HL-60/S4 treated with retinoic acid at 250 ng/mL for 4 days and 3 days (cell line): Measurements from ENCODE around the gene E2F1.

ENCODE experiments used
- in situ Hi-C: fragments of 300-500 bp; cut with MboI; formaldehyde crosslinking; loops from 2 replicates; pipeline ENCODE4 v1.7.0; 2022; ENCODE audit warnings: low sequenced_read_pairs

E2F1 gene

DNA sequence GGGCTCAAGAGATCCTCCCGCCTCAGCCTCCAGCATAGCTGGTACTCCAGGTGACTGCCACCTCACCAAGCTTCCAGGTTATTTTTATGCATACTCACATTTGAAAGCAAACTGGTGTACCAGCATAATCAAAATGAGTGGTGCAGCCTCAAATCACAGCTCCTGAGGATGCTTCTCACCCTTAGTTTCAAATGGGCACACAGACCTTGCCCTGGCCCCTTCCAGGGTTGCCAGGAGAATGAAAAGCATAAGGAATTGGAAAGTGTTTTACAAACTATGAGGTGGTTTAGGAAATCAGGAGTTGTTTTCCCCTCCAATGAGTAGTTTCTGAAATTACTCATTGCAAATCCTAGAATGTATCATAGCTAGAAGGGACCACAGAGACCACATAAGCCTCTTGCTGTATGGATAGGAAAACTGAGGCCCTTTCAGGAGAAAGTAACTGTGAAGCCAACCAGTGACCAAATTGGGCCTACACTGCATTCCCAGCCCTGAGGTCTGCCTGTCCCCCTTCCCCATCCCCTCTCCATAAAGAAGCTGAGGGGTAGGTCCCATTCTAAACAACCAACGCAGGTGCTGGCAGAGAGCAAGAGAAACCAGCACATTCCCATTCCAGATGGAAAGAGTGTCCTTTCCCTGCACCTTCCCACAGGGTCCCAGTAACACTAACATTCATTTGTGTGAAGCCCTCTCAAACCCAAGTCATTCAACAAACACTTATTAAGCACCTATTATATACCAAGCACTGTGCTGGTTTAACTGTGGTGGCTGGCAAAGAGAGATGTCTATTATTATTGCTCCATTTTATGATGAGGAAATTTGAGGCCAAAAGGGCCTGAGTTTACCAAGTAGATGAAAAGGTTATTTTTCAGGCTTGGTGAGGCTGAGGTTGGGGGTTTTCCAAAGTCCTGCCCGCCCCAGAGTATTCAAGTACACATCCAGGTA is 2.1 kb upstream of the E2F1 start:
- in situ Hi-C loops = no loop called here

DNA sequence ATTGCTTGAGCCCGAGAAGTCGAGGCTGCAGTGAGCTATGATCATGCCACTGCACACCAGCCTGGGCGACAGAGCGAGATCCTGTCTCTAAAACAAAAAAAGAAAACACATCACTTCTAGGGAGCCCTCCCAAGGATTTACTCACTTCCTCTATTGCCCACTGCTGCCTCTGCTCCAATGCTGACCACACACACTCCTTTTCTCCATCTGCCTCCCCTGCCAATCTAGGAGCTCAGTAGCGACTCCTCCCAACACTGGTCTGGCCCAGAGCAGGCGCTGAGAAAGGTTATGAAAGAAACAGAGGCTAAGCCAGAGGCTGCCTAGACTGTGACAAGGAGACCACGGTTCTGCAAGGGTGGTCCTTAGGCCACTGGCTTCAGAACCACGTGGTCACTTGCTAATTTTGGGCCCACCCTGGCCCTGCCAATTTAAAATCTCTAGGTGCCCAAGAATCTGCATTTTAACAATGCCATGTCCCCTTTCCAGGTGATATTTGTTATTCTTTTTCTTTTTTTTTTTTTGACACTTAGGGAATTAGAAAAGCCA is 1.3 kb upstream of the E2F1 start:
- in situ Hi-C loops = no loop called here

DNA sequence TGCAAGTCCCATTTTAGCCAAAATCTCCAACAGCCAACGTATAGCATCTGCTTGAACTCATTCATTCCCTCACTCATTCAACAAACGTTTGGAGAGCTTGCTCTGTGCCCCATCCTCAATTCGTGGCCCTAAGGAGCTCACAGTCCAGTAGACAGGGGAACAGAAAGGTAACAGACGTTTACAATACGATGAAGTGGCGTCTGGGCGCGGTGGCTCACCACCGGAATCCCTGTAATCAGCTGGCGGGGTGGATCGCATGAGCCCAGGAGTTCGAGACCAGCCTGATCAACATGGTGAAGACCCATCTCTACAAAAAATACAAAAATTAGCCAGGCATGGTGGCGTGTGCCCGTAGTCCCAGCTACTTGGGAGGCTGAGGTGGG is 790 bp upstream of the E2F1 start:
- in situ Hi-C loops = no loop called here

DNA sequence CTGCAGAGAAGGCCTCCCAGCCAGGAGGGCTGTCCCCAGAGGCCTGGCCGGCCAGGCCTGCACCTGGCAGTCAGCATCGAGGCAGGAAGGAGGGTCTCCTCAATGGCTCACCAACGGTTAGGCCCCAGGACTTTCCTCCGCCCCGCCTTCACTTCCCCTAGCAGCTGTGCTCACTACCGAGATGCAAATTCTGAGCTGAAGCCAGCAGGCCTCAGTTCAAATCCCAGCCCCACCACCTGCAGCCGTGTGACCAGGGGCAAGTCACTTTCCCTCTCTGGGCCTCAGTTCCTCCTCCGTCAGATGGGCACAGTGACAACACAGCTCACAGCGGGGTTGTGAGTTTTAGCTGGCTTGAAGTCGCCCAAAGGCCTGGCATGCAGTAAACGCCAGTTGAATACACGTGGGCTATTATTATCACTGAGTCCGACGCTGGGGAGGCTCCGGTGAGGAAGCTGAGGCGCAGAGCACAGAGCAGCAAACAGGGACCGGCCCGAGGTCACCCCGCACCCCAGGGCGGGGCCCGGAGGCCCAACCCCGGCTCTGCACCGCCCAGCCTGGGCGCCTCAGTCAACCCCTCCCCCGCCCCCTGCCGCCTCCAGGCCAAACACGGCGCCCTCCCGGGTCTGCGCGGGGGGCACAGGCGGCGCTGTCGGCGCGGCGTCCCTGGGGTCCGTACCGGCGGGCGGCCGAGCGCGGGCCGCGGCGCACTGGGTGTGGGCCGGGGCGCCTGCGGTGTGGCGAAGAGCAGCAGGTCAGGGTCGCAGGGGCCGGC is 671 bp downstream of the E2F1 start:
- in situ Hi-C loops = no loop called here

DNA sequence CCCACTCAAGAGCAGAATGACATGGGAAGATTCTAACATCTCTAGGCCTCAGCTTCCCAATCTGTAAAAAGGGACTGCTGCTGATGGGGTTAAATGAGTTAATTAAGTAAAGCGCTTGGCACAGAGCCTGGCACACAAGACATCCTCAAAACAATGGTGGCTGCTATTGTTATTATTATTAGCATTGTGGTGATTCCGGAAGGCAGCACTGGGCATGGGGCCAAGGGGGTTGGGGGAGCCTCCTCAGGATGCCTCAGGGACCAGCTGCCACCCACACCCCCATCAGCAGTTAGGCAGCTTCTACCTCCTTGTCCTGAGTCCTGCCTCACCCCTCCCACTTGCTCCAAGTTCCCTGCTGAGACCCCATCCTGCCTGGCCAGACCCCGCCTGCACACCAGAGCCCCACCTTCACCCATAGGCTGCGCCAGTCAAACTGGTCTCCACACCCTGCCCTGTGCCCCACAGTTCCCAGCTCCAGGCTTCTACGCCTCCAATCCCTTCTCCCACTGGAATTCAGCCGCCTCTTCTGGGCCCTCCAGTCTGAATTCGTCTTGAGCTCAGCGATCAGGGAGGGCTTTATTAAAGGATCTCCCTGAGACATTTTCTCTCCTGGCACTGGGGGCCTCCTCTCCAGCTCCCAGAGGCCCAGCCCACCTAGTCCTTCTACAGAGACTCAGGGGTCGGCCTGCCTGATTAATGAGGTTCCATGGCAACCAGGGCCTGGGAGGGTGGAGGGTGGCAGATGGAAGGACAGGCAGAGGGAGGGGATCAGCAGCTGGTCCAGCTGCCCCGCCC is 1.5 kb downstream of the E2F1 start:
- in situ Hi-C loops = no loop called here

DNA sequence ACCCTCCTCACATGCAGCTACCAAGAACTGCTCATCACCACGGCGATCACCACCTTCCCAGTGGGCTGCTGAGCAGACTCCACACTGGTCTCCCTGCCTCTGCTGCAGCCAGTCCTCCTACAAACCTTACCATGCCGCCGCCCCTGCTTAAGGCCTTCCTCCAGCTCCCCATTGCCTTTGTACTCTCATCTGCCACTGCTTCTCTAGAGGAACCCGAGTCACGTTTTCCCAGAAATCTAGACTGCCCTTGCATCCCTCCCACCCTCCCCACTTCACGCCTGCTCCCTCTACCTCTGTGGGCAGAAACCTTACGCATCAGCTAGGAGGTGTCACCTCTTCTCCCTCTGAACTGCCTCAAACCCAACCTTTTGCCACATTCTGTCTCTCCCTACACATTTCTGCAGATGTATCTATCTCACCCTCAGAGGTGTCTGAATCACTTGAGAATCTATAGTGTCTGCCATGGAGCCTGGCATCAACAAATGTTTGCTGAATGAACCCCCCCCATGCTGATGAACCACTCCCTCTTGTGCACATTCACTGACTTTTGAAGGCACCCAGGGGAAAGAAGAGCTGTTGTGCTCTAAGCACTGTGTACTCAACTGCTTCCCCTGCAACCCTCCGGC is 4.3 kb downstream of the E2F1 start:
- in situ Hi-C loops = no loop called here

DNA sequence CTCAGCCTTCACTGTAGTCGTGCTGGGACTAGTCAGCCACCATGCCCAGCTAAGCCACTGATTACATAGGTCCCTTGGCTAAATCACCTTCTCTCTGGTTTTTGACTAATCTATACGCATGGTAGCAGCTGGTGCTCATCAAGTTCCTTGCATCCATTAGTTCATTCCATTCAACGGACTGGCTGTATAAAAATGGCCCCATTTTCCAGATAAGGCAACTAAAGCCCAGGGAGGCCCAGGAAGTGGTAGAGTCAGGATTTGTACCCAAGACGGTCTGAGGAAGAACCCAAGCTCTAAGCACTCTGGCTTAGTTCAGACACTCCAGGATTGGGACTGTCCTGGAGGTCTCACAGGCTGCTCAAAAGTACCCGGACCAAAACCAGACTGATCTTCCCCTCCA is 4.9 kb downstream of the E2F1 start:
- in situ Hi-C loops = no loop called here

DNA sequence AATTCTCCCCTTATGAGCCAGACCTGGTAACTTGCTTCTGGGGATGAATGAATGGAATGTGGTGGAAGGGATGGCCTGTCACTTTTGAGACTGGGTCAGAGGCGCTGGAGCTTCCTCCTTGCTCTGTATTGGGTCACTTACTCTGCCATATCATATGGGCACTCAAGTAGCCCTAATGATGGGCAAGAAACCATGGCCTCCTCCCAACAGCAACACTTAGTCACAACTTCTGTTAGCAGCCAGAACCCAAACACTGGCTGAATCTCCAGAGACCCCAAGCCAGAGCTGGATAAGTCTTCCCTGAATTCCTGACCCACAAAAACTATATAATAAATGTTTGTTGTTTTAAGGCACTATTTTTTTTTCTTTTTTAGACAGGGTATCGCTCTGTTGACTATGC is 5.5 kb downstream of the E2F1 start:
- in situ Hi-C loops = no loop called here

DNA sequence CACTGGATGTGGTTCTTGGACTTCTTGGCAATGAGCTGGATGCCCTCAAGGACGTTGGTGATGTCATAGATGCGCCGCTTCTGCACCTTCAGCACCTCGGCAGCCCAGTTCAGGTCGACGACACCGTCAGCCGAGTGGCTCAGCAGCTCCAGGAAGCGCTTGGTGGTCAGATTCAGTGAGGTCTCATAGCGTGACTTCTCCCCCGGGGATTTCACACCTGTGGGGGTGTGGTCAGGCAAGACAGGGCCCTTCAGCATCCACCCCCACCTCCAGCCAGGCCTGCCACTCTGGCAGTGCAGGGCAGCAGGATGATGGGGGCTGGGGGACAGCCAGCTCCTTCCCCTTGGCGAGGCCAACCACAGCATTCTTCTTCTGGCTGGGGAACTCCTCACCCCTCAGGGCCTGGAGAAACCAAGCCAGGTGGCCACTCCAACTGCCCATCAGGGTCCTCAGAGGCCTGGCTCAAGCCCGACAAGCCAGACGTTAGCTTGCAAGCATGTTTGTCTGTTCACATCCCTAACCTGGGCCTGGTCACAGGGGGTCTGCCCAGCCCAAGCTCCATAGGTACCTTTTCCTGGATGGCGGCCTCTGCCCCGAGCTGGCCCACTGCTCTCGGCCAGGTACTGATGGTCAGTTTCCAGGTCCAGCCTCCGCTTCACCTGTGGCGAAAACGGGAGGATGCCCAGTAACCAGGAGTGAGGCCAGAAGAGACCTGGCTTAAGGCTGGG is 6.3 kb downstream of the E2F1 start:
- in situ Hi-C loops = no loop called here

DNA sequence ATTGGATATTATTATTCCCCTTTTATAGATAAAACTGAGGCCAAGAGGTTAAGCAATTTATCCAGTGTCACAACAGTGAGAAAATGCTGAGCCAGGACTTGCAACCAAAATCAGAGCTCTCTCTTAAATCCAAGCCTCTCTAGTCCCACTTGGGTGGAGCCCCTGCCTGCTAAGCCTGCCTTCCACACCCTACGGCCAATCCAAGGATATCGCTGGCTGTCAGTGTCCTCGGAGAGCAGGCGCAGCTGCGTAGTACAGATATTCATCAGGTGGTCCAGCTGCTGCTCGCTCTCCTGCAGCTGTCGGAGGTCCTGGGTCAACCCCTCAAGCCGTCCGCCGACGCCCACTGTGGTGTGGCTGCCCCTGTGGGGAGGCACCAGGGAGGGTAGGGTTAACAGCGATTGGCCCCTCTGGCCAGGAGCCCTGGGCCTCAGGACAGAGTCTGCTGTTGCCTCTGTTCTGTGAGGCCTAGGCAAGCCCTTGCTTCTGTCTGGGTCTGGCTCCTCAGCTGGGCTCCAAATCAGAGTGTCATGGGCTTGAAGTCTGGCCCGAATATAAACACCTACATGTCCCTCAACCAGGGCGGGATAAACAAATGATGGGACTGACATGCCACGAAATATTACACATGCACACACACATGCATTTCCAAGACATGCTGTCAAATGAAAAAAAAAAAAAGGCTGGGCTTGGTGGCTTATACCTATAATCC is 8.0 kb downstream of the E2F1 start:
- in situ Hi-C loops = no loop called here

DNA sequence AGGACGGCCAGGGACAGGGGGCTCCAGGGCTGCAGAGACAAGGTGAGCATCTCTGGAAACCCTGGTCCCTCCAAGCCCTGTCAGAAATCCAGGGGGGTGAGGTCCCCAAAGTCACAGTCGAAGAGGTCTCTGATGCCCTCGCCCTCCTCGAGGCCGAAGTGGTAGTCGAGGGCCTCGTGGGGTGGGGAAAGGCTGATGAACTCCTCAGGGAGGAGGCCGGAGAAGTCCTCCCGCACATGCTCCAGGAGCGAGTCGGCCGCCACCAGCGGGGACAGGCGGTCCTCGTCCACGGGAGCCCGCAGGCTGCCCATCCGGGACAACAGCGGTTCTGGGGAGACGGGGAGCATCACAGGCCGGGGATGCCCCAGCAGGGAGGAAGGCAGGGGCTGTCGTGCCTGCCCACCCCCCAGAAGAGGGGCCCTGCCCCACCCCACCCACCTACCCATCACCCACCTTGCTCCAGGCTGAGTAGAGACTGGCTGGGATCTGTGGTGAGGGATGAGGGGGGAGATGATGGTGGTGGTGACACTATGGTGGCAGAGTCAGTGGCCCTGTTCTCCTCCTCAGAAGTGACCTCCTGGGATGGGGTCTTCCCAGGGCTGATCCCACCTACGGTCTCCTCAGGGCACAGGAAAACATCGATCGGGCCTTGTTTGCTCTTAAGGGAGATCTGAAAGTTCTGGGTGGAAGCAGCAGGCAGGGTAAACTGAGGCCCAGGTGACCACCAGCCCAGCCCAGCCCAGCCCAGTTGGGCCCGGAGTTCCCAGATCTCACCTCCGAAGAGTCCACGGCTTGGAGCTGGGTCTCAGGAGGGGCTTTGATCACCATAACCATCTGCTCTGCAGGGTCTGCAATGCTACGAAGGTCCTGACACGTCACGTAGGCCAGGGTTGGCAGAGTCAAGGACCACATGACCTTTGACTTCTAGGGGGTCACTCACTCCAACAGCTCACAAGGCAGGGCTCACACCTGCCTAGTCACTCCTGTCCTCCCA is 9.2 kb downstream of the E2F1 start:
- in situ Hi-C loops = no loop called here

DNA sequence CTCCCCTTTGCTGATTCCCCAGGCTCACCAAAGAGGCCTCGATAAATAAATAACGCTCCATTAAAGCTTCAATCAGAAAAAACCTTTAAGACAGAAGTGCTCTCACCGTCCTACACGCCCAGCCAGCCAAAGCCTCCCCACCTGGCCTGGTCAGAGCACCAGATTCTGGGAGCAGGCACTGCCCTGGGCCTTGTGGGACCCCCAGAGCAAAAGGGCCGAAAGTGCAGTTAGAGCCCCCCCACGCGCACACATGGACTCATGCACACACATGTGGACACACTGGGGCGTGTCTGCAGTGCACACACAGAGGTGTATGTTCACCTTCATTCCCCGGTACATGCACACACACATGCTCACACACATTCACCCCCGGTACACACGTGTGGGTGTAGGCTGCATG is 10.1 kb downstream of the E2F1 start:
- in situ Hi-C loops = no loop called here

DNA sequence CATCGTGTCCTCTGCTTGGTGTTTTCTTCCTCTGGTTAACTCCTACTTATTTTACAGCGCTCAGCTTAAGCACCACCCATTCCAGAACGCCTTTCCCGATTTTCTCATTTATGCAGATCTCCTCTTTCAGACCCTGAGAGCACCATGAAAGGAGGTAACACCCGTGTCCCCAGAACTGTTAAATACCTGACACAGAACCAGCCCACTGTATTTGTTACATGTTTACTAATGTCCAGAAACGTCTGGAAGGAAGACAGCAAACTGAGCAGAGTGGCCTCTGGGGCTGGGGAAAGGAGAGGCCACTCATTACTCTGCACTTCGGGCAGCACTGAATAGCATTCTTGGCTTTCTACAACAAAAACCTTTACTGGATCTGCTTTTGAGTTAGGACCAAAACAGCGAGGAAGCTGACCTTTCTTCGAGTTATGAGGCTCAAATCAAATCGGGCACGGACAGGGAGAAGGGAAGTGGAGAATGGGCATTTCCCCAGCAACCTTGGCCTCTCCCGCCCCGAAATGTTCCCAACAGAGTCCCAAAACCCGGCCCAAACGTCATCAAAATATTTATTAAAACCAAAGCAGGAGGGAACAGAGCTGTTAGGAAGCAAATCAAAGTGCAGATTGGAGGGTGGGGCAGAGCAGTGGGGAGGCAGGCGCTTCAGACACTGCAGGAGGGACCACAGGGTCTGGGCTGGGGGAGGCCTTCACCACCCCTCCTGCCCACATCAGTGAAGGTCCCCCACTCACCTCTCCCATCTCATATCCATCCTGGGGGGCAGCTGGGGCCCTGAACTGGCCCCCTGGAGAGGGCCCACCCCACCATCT is 10.8 kb downstream of the E2F1 start:
- in situ Hi-C loops = no loop called here

DNA sequence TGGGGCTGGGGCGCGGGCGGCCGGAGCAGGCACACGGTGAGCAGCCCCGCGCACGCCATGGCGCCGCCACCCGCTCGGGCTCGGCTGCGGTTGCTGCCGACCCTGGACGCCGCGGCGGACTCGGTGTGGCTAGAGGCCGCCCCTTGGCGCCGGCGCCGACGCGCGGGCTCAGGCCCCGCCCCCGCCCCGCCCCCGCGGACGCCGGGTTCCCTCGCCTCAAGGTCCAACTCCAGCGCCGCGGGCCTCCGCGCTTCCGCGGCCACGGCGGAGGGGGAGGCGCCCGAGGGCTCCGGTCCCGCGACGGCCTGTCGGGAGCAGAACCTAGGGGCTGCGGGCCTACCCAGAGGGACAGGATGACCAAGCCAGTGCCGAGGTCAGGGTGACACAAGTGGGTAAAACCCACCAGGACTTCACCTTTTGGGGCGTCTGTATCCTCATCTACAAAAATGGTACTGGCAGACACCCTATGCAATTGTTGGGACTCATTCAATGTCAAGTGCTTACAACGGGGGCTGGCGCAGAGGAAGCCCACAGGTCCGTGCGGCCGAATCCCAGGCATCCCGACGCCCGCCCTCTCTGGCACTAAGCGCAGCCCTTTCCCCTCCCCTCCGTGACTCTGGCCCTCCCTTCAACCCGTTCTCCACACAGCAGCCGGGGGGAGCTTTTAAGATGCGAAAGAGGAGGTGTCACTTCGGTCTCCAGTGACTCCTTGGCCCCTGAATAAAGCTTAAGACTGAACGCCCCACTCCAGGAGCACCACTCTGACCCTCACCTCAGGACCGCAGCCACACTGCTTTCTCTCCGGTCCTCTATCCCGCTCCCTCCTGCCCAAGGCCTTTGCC is 11.7 kb downstream of the E2F1 start, which contains the start of gene NECAB3:
Gene NECAB3 (minus strand): TSS at position 135 of the 842 bp plus-strand sequence. CDS start 76 bp downstream, at position 59.
- in situ Hi-C loops = no loop called here

DNA sequence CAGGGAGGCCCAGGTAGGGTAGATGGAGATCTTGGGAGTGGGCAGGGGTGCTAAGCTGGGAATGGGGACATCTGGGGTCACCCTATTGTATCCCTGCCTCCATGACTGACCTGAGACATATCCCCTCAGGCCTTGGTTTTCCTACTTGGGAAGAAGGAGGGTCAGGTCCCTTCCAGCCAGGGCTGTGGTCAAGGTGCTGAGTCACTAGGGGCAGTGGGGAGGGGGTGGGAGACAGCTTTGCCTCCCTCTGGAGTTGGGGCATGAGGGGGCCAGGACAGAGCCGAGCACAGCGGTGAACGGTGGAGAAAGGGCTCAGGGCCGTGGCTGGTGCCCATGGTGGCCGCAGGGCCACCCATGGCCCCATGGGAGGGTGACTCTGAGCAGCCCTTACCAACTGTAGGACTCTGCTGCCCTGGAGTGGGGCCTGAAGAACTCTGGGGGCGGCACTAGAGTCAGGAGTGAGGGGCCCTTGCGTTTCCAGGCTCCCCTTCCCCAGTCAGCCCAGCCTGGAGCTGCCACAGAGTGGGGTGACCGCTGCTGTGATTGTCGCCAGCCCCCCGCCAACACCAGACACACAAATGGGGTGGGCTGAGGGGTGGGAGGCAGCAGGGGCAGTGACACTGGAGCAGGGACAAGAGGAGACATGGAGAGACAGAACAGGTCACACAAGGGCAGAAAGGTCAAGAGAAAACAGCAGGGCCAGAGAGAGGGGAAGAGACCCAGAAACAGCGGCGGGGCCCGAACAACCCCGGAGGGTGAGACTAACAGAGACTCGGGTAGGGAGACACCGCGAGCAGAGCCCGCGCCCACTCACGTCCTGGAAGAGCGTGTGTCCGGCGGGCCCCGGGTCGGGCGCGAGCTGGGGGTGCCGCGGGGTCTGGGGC is 12.5 kb downstream of the E2F1 start:
- in situ Hi-C loops = no loop called here
